Thyroid gland (tissue), 4 donors: ENCODE measurements around the gene STAT6. TPM values are rescaled to one million over a fixed set of nuclear protein-coding genes. Genes with fewer than 3 reads are reported as not detected.

ENCODE experiments used
- DNase-seq, 2 donors: peaks; one replicate each; pipeline ENCODE4 v3.0.0-alpha.2; 2019
- H3K27ac ChIP-seq, 3 donors: fragments of 200-600 bp; sonication (generic); 1 replicate in 2 of 3; 2 replicates in 1 of 3; pipeline ENCODE4 v1.5.1; 2016 to 2019; ENCODE audit warnings: mild to moderate bottlenecking in 1 of 3, moderate library complexity in 1 of 3
- H3K27me3 ChIP-seq: fragments of 200-600 bp; sonication (generic); one replicate; pipeline ENCODE4 v1.5.1; 2019
- H3K36me3 ChIP-seq, 2 donors: fragments of 200-600 bp; sonication (generic); one replicate each; pipeline ENCODE4 v1.5.1; 2016 to 2019
- H3K4me1 ChIP-seq, 2 donors: fragments of 200-600 bp; sonication (generic); one replicate each; pipeline ENCODE4 v1.5.1; 2017 to 2019
- H3K4me3 ChIP-seq, 3 donors: fragments of 200-600 bp; sonication (generic); replicated peaks in 1 of 3; 1 replicate in 2 of 3; 2 replicates in 1 of 3; pipeline ENCODE4 v1.5.1; 2016; ENCODE audit warnings: mild to moderate bottlenecking in 1 of 3
- H3K9me3 ChIP-seq: fragments of 200-600 bp; sonication (generic); one replicate; pipeline ENCODE4 v1.5.1; 2017
- CTCF ChIP-seq, 6 experiments: fragments of 200-600 bp in 3 of 6; fragments of 450-650 bp in 3 of 6; sonication (generic) in 3 of 6; IDR thresholded peaks; one replicate each; pipeline ENCODE4 v1.5.1; 2016 to 2019; ENCODE audit warnings: antibody characterized with exemption in 6 of 6, mild to moderate bottlenecking in 2 of 6, inconsistent platforms in 1 of 6, moderate library complexity in 1 of 6
- POLR2A ChIP-seq, 2 donors: fragments of 450-650 bp; IDR thresholded peaks; one replicate each; pipeline ENCODE4 v1.6.1; 2017; ENCODE audit warnings: antibody characterized with exemption in 2 of 2, mild to moderate bottlenecking in 2 of 2, moderate library complexity in 1 of 2
- WGBS, 2 donors: methylation state at CpG; one replicate each; pipeline ENCODE4 v1.1.5; 2017; 5-methylcytosine and 5-hydroxymethylcytosine counted together
- intact Hi-C: fragments of 100-400 bp; cut with DNase I; formaldehyde crosslinking; loops from one replicate; pipeline ENCODE4 v1.15.1; 2023
- total RNA-seq, 4 donors: library from RNA; depleted of rRNA; stranded (reverse); fragments of >200 nt; gene quantifications; one replicate each; pipeline ENCODE4 v1.2.3, GENCODE V29; 2016

Gene STAT6
- 100 to 1,000 TPM in 1 of 4 donors, 10 to 100 TPM in 3; 79.0 to 144 (median 89.8) TPM for total RNA-seq

GRCh38 chr12:57111031-57111734, at the start of gene STAT6:
Gene STAT6 (minus strand): TSS chr12:57111362. CDS start chr12:57108278, 3,084 bp downstream.
- peaks cover 7 to 27% of the 10 kb centered on the region in 2 donors for H3K4me1 ChIP-seq
- H3K27ac ChIP-seq: peak within 1 kb of the TSS; percentile 96 to 99 (median 99)
- no peaks in the 10 kb centered on the region for H3K9me3 ChIP-seq
- intact Hi-C loops: loop anchor here (5.0 to 10.0 kb wide), 2 partner anchors 44 to 106 kb away; partner anchors contain the start of gene ZBTB39
- H3K27me3 ChIP-seq: no peaks in the 10 kb centered on the region
- peak within 1 kb of the TSS; percentile 22 to 74 (median 47) for H3K4me3 ChIP-seq
- H3K36me3 ChIP-seq: peaks cover 7 to 9% of the 10 kb centered on the region in 2 donors
- TF ChIP-seq CTCF (IDR thresholded peaks at IDR 0.05): peak in 1 of 6 experiments; percentile 20
- TF ChIP-seq POLR2A (IDR thresholded peaks at IDR 0.05): peak; percentile 20 to 45
- WGBS, 2 donors: 3 to 4% methylated on average over 11 to 13 of the region's 13 CpGs
- DNase-seq: peak; percentile 80 to 82

- H3K4me1 ChIP-seq: no peaks in the 10 kb centered on the region
- intact Hi-C loops: no loop called here
- no peak overlapping the region for H3K4me3 ChIP-seq
- no peak for TF ChIP-seq CTCF (IDR thresholded peaks at IDR 0.05)
- TF ChIP-seq POLR2A (IDR thresholded peaks at IDR 0.05): no peak
- 95 to 96% methylated on average over 14 of the region's 14 CpGs for WGBS, 2 donors
- H3K36me3 ChIP-seq: peaks cover 16 to 26% of the 10 kb centered on the region in 2 donors
- no peak overlapping the region for H3K27ac ChIP-seq
- H3K9me3 ChIP-seq: no peaks in the 10 kb centered on the region
- H3K27me3 ChIP-seq: no peaks in the 10 kb centered on the region
- no peak for DNase-seq
These were observed 49.6 kb upstream of the STAT6 start for GRCh38 chr12:57160741-57161140.

- H3K4me3 ChIP-seq: no peak overlapping the region
- intact Hi-C loops: no loop called here
- no peaks in the 10 kb centered on the region for H3K9me3 ChIP-seq
- TF ChIP-seq POLR2A (IDR thresholded peaks at IDR 0.05) (no peak), CTCF (IDR thresholded peaks at IDR 0.05) (no peak)
- no peak overlapping the region for H3K27ac ChIP-seq
- no peak for DNase-seq
- 80 to 91% methylated on average over 4 of the region's 4 CpGs for WGBS, 2 donors
- H3K27me3 ChIP-seq: no peaks in the 10 kb centered on the region
- H3K36me3 ChIP-seq: peaks cover 15 to 25% of the 10 kb centered on the region in 2 donors
- no peaks in the 10 kb centered on the region for H3K4me1 ChIP-seq
These were observed 48.9 kb upstream of the STAT6 start for GRCh38 chr12:57160040-57160439.

GRCh38 chr12:57159311-57159710, 48.1 kb upstream of the STAT6 start:
- WGBS, 2 donors: 79 to 87% methylated on average over 4 of the region's 4 CpGs
- Histone ChIP-seq H3K4me3 (no peak overlapping the region), H3K36me3 (peaks cover 15 to 31% of the 10 kb centered on the region in 2 donors), H3K27ac (no peak overlapping the region), H3K4me1 (no peaks in the 10 kb centered on the region), H3K9me3 (no peaks in the 10 kb centered on the region), H3K27me3 (no peaks in the 10 kb centered on the region)
- TF ChIP-seq CTCF (IDR thresholded peaks at IDR 0.05) (no peak), POLR2A (IDR thresholded peaks at IDR 0.05) (no peak)
- no peak for DNase-seq
- intact Hi-C loops: no loop called here

- H3K36me3 ChIP-seq: peaks cover 15 to 37% of the 10 kb centered on the region in 2 donors
- no peaks in the 10 kb centered on the region for H3K9me3 ChIP-seq
- WGBS, 2 donors: 74 to 96% methylated on average over 2 to 4 of the region's 4 CpGs
- no peaks in the 10 kb centered on the region for H3K4me1 ChIP-seq
- peak overlapping the region in 1 of 3 donors; percentile 5 for H3K27ac ChIP-seq
- no peak for DNase-seq
- H3K4me3 ChIP-seq: no peak overlapping the region
- no peak for TF ChIP-seq CTCF (IDR thresholded peaks at IDR 0.05)
- TF ChIP-seq POLR2A (IDR thresholded peaks at IDR 0.05): no peak
- no peaks in the 10 kb centered on the region for H3K27me3 ChIP-seq
- intact Hi-C loops: no loop called here
These were observed 47.5 kb upstream of the STAT6 start for GRCh38 chr12:57158665-57159064.
